ENCODE results near the gene ADCY1.

ADCY1 gene

GRCh38 chr7:45592230-45592991, 18.2 kb downstream of the ADCY1 start:
- no peak for DNase-seq (ENCODE audit: low read depth in 2 of 3, low spot score in 1 of 3)

GRCh38 chr7:45593121-45593541, 19.0 kb downstream of the ADCY1 start:
- DNase-seq (ENCODE audit: low read depth in 2 of 3, low spot score in 1 of 3), result no peak

DNA sequence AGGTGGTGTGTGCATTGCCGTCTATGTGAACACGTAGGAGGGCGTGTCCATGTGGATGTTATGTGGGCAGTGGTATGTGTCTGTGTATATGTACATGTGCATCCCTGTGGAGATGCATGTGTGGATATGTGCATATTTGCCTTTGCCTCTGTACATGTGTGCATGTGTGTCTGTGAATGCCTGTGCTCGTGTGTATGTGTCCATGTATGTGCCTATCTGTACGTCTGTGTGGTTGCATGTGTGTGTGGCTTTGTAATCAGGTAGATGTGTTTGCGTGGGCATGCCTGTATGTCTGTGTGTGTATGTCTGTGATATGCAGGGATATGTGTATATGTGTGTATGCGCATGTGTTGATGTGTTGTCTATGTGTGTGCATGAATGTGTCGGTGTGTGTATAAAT, 19.7 kb downstream of the ADCY1 start:
- no peak for DNase-seq (ENCODE audit: low read depth in 2 of 3, low spot score in 1 of 3)

DNA sequence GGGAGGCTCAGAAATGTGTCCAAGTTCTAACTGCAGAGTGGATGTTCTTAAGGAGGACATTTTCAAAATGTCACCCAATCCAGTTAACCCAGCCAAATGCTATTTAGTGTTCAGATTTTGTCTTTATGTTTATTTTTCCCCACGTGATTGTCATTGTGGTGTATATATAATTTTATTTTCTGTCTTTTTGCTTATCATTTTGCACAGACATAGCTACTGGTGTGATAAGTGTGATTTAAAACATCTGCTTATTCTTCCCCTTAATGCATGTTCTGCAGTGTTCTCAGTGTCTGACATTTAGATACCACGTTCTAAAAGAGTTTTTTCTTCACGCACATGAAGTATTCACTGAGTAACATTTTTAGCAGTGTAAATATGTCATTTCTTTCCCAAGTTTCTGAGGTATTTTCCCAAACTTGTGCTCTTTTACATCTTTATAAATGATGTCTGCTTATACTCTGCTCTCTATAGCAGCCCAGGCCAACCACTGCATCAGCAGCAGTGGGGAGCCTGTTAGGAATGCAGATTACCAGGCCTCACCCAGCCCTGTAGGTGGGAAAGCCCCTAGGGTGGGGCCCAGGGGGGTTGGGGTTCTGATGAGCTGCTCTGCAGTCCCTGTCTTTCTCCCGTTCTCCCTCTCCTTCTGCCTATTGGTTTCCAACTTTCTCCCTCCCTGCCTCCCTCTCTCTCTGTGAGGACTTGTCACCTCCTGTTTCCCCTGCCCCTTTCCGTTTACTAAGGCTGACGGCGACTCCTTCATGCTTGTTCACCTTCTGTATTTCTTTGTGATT, 20.8 kb downstream of the ADCY1 start:
- DNase-seq (ENCODE audit: low read depth in 2 of 3, low spot score in 1 of 3), result no peak

DNA sequence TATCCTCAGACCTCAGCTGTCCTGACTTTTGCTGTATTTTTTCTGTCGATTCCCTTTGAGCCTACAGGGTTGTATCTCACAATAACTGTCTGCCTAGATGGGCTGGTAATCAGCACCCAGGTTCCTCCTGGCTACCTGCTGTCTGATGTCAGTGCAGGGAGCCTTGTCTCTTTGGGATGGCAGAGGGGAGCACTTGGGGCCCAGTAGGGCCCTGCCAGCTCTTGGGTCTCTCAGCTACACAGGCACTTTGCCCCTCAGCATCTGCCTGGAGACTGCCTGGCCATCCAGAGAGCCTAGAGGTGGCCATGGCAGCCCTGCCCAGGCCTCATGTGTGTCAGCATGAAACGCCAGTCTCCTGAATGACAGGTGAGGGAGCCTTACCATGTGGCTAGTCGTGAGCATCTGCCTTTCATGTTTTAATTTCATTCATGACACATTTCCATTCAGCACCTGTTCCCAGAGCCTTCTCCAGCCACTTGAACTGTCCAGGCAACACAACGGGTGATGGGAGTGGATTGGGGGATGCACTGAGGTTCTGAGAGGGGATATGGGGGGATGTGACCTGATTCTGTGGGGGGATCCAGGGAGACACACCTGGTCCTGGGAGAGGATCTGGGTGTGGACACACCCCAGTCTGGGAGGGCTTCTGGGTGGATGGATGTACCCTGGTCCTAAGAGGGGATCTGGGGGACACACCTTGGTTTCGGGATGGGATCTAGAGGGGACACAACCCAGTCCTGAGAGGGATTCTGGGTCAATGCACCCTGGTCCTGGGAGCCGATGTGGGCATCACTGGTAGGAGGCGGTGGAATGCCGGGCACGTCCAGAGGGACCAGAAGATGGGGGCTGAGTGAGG, 21.9 kb downstream of the ADCY1 start:
- DNase-seq (ENCODE audit: low read depth in 2 of 3, low spot score in 1 of 3), result no peak

DNA sequence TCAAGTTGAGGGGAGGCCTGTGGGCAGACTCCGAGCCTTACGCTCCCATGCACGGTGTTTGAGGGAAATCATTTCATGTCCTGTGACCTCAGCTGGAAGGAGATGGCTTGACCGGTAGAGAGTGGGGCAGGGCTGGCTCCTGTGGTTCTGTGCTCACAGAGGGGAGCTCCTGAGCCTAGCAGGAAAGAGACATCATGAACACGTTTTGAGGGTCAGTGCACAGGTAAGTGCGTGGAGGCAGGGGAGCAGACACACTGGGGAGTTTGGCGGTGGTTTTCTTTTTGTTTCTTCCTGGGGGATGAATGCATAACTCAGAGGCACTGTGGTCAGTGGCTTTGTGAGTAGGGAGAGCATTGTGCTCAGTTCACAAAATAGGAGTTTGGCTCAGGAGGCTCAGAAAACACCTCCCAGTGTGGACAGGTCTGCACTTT, 22.5 kb downstream of the ADCY1 start:
- DNase-seq (ENCODE audit: low read depth in 2 of 3, low spot score in 1 of 3), result no peak

GRCh38 chr7:45597286-45597984, 23.3 kb downstream of the ADCY1 start:
- DNase-seq (ENCODE audit: low read depth in 2 of 3, low spot score in 1 of 3), result no peak

DNA sequence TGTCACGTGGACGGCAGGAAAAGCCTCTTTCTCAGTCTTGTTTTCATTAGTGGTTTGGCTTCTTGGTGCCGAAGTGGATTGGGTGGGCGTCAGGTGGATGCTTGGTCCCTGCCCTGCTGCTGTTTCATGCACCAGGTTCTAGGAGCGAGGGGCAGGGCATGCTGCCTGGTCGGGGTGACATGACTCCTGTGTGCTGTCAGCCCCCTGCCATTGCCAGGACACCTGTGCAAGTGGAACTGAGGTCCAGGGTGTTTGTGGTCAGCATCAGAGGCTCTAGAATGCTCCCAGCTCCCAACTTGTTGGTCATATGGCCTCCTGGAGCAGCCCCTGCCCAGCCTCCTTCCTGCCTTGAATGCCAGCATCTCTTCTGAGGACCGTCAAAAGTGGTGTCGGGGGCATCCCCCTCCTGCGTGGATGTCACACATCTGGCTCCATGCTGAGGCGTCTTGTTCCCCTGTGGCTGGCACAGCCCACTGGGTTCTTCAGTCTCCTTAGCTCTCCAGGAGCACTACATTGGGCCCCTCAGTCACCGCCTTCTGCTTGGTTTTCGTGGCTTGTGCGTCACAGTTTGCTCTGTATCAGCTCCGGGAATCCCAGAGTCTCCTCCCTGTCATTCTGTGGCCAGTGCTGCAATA, 24.8 kb downstream of the ADCY1 start:
- DNase-seq (ENCODE audit: low read depth in 2 of 3, low spot score in 1 of 3), result no peak

DNA sequence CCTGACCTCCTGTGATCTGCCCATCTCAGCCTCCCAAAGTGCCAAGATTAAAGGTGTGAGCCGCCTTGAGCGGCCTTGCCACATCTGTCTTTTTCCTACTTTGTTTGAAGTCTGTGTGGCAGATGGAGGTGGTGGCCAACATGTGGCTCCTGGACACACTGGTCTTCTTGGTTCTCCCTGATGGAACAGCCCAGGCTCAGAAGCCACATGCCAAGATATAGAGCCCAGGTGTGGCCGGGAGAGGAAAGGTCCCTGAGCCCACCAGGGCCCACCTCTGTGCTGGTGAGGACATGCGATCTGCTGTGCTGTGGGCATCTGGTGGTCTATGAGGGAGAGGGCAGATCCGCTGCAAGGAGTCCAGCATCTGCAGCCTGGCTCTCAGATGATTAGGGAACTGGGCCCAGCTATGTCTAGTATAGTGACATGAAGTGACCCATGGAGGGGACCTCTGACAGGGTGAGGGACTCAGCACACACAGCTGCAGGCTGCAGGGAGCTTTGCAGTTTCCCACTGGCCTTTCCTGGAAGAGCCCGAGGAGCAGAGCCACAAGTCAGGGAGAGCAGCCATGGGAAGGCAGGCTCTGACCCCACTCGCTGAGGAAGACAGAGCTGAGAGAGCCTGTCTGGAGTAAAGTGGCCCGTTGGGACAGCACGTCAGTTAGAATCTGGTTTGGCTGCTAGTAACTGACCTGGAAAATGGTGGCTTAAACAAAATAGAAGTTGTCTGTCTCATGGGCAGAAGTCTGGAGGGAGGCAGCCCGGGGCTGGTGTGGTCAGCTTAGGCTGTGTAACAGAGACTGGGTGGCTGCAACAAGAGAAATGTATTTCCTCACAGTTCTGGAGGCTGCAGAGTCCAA, 25.9 kb downstream of the ADCY1 start:
- DNase-seq (ENCODE audit: low read depth in 2 of 3, low spot score in 1 of 3), result no peak

DNA sequence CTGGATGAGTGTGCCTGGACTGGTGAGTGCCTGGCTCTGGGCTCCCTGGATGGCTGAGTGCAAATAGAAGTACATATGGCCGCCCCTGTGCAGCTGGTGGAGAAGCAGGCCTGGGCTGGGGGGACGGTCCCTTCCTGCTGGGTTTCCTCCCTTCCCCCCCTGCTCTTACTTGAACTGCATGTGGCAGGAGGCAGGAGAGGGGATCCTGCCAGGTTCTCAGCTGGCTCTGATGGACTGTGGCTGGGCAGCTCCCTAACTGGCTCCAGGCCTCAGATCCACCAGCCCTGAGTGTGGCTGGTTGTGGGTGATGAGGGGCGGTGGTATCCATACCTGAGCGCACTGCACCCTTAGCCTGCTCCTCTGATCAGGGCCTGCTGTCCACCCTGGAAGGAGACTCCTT, 26.9 kb downstream of the ADCY1 start:
- no peak for DNase-seq (ENCODE audit: low read depth in 2 of 3, low spot score in 1 of 3)

- DNase-seq (ENCODE audit: low read depth in 2 of 3, low spot score in 1 of 3), result no peak
Measured at GRCh38 chr7:45601816-45602540, 27.8 kb downstream of the ADCY1 start.

DNA sequence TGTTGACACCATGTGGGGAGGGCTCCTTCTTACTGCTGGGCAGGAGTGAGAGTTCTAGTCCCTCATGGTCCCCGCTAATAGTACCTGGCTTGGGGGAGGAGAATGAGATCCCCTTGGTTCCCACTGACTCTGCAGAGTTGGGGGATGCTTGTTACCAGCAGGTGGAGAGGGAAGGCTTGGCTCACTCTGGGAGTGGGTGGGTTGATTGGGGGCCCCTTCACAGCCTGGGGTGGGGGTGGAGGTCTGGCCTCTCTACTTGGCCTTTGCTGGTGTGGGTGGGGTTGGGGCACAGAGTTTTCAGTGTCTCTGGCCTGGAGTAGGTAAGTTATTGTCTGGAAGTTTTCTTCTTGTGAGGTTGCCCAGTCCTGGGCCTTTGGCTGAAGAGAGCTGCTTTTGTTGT, 31.9 kb downstream of the ADCY1 start:
- no peak for DNase-seq (ENCODE audit: low read depth in 2 of 3, low spot score in 1 of 3)

DNA sequence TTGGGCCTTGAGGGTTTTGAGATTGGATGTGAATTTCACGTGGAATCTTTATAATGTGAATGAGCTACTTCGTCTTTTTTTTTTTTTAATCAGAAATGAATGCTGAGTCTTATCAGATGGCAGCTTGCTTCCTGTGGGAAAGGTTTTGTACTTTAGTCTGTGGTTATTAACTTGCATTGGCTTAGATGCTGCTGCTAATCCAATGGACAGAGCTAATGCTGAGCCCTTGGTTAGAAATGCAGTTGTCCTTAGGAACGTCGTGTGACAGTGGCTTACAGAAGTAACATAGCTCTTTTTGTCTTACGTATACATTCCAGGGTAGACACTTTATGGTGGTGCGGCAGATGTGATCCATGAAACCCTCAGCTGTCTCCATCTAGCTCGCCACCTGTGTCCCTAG, 32.8 kb downstream of the ADCY1 start:
- DNase-seq (ENCODE audit: low read depth in 2 of 3, low spot score in 1 of 3), result no peak

- DNase-seq (ENCODE audit: low read depth in 2 of 3, low spot score in 1 of 3), result no peak
Measured at GRCh38 chr7:45609180-45609579, 35.0 kb downstream of the ADCY1 start.

GRCh38 chr7:45610019-45610418, 35.9 kb downstream of the ADCY1 start:
- no peak for DNase-seq (ENCODE audit: low read depth in 2 of 3, low spot score in 1 of 3)

- no peak for DNase-seq (ENCODE audit: low read depth in 2 of 3, low spot score in 1 of 3)
Measured at GRCh38 chr7:45610660-45611299, 36.6 kb downstream of the ADCY1 start.

DNA sequence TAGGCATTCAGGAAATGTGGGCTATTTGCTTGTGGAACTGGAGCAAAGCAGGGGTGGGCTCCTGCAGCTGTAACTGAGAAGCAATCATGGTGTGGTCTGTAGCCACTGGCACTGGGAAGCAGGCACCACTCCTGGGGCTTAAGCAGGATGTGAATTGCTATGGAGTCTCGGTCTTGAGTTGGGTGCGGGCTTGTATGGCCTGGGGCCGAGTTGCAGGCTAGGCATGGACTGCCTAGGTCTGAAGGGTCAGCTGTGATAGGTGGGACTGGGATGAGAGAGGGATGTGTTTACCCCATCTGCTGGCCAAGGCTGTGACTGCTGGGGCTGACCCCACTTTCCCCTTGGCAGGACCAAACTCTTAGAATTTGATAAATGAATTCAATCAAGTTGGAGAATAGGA, 43.0 kb downstream of the ADCY1 start:
- no peak for DNase-seq (ENCODE audit: low read depth in 2 of 3, low spot score in 1 of 3)

- DNase-seq (ENCODE audit: low read depth in 2 of 3, low spot score in 1 of 3), result no peak
Measured at GRCh38 chr7:45622058-45622457, 47.9 kb downstream of the ADCY1 start.
